ENCODE results near the gene SLC22A1. TPM values are rescaled to one million over a fixed set of nuclear protein-coding genes. Genes with fewer than 3 reads are reported as not detected.

SLC22A1 gene
- 0.62 and 0.77 TPM in 2 replicates for total RNA-seq

GRCh38 chr6:160121558-160121957, at the start of gene SLC22A1:
SLC22A1 (plus strand) TSS chr6:160121815; CDS start chr6:160121936, 121 bp downstream.

Other genes starting within 250 kb of the SLC22A1 start
- gene MAS1, start 230.8 kb upstream of the SLC22A1 start, total RNA-seq = not detected in 2 replicates
- 172 and 278 TPM in 2 replicates for gene IGF2R, start 152.7 kb upstream of the SLC22A1 start, total RNA-seq
- 0.12 TPM in 1 of 2 replicates, not detected in the other for gene SLC22A2, start 137.0 kb downstream of the SLC22A1 start, total RNA-seq
- 1.8 and 2.9 TPM in 2 replicates for gene SLC22A3, start 226.6 kb downstream of the SLC22A1 start, total RNA-seq

All from uterine smooth muscle cell (primary cell).